ENCODE data around the gene WDR82.
A peak's percentile ranks its signal among the peaks of the same experiment; 100 is the strongest.

The WDR82 gene

GRCh38 chr3:52253314-52254304 lies 24.8 kb downstream of the WDR82 start:
- no peak for DNase-seq

DNA sequence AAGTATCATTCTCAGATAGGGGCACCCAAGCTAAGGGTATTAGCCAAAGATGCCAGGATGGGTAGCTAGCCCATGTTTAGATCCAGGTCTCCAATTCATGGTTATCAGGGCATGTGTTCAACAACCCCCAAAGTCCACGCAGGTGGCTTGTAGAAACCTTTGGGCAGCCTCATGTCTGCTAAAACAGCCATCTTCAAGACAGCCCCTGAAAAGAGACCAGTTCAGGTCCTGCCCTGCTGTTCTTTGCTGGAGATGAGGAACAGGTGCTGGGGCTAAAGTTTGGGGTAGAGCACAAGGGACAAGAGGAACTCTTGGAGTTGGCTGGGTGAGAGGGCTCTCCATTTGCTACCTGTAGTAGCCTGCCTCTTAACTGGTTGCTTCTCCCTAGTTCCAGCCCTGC lies 28.3 kb downstream of the WDR82 start:
- no peak for DNase-seq

- no peak for DNase-seq
These were observed 28.8 kb downstream of the WDR82 start for GRCh38 chr3:52249683-52250082.

DNA sequence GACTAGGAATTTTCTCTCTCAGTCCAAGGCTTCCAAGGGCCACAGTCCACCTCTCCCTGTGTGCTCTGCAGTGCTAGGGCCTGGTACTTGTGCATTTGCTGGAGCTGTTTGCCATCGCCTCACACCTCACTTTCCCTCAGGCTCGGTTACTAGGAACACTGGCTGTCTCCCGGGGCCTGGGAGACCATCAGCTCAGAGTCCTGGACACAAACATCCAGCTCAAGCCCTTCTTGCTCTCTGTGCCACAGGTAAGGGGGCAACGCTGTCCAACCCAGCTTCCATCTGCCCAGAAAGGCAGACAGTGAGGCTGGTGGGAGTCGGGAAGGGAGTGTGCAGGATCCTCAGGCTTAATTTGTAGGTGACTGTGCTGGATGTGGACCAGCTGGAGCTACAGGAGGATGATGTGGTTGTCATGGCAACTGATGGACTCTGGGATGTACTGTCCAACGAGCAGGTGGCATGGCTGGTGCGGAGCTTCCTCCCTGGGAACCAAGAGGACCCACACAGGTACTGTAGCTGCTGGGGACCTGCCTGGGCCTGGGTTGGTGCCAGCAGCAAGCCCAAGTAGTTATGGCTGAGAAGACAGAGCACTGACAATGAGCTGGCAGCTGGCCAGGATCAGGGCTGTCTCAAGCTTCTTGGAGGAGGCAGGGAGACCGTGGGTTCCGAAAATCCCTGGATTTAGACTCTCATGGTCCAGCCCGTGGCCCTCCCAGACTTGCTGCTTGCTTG lies 29.5 kb downstream of the WDR82 start:
- no peak for DNase-seq

DNA sequence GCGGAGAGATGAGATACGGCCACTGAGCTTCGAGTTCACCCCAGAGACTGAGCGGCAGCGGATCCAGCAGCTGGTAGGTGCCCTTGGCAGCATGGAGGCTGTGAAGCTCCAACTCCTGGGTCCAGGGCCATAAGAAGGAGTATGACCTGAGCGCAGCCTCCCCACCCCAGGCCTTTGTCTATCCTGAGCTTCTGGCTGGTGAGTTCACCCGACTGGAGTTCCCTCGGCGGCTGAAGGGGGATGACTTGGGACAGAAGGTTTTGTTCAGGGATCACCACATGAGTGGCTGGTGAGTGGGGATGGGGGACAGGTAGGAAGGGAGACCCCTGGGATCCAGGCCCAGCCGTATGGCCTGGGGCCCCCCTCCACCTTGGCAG lies 30.3 kb downstream of the WDR82 start:
- DNase-seq, result no peak

DNA sequence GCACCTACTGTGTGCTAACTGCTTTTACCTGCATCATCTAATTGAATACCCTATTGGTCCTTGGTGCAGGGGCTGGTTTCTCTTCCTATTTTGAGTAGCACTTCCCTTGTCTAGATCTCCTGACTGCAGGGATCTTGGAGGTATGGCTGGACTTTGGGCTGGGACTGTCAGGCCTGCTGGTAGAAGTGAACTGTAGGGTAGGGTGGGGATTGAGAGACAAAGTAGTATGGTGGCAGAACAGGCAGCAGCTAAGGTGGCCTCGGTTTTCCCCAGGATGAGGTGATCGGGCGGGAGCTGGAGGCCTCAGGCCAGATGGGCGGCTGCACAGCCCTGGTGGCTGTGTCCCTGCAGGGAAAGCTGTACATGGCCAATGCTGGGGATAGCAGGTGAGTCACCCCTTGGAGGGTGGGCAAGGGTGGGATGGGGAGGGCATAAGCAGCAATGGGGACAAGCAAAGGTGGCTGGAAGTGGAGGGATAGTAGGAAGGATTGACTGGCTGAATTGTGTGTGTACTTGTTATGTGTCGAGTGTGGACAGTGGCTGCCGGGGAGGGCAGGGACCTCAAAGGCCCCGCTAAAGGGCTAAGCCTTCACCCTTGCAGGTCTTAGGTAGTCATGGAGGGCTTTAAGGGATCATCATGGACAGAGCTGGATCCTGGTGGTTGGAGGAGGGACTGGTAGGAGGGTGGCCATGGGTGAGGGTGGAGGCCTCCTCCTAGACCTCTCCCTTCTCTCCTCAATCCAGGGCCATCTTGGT lies 30.9 kb downstream of the WDR82 start:
- no peak for DNase-seq

DNA sequence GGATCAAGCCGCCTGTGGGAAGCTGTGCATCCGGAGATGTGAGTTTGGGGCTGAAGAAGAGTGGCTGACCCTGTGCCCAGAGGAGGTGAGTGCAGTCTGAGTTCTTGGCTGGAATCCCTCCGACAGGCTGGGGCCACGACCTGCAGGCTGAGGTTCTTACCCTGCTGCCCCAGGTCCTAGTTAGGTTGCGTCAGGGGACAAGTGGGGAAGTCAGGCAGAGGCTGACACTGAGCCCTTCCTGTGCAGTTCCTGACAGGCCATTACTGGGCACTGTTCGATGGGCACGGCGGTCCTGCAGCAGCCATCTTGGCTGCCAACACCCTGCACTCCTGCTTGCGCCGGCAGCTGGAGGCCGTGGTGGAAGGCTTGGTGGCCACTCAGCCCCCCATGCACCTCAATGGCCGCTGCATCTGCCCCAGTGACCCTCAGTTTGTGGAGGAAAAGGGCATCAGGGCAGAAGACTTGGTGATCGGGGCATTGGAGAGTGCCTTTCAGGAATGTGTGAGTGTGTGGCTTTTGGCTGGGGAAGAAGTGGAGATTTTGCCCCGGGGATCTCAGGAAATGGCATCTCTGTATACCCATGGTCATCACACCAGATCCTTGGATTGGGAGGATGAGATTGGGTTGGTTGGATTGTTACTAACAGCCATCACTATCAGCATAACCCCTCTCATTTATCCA lies 31.6 kb downstream of the WDR82 start:
- DNase-seq, result no peak

DNA sequence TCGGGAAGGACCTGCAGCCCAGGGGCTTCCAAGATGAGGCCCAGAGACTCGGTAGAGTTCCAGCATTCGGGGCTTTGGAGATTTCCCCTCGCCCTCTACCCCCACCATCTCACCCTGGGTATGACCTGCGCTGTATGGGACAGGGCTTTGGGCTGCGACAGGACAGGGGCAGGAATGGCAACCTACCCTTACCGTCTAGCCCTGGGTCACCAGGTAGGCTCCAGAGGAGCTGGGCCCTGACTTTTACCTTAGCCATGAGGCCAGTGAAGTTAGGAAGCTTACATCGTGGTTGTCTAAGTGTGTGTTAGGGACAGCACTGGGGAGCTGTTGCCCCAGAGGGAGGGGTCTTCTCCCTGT lies 32.2 kb downstream of the WDR82 start:
- no peak for DNase-seq

DNA sequence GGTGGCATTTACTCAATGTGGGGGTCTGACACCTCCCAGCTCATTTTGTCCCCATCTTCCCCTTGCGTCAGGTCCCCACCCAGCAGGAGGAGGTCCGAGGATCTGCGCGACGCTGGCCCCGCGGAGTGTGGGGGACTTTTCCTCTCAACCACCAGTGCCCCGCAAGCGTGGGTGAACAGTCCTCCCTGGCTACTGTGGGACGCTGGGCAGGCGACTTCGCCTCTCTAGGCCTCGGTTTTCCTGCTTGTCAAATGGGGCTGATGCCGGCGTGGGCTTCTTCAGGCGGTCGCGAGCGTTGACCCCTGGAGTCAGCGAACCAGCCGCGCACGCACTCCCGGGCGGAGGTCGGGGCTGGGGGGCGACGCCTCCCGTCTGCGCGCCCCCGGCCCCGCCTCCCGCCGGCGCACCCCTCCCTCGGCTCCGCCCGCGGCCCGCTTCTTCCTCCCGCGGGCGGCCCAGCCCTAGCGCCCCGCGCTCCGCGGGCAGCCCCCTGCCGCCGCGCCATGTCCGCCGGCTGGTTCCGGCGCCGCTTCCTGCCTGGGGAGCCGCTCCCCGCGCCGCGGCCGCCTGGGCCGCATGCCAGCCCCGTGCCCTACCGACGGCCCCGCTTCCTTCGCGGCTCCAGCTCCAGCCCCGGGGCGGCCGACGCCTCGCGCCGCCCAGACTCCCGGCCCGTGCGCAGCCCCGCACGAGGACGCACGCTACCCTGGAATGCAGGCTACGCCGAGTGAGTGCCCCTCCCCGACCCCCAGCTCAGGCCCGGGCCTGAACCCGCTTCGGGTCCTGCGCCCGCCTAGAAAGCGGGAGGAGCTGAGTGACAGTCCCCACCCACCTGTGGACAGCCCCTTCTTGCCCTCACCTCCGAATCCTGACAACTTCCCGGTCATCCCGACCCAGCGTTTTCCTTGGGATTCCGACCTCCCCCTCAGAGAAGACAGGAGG lies 32.9 kb downstream of the WDR82 start, which contains the start of gene PPM1M:
Gene PPM1M (plus strand): TSS at position 438 of the 942 bp plus-strand sequence. CDS start 66 bp downstream, at position 504.
- DNase-seq, result no peak

DNA sequence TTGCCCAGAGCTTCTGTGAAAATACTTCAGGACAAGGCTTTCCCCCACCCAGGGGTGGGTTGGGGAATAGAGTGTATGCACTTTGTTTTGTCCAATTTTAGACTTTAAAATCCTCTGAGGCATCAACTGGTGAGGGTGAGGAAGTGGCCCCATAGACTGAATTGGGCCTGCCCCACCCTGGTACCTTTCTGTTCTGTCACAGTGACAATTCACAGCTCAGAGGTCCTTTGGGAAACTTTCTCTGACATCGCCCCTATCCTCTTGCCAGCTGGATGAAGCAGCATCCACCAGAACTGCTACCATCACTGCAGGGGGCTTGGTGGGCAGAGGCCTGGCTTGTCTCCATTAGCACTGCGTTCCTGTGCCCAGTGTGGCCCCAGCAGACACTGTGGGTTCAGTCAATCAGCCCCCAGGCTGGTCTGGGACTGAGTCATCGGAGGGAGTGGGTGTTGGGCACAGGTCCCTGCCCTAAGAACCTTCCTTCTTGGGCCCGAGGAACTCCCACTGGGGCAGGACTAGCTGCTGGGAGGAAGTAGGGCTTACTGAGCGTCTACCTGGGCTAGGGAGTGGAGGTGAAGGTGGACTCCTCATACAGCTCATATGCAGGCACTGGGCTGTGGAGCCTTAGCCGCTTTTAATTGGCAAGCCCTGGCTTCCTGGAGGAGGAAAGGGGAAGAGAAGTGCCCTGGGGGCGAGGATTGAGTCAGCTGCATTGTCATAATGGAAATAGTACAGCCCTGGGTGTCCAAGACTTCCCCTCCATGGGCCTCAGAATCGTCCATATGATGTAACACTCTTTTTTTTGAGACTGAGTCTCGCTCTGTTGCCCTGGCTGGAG lies 34.4 kb downstream of the WDR82 start:
- DNase-seq, result no peak

GRCh38 chr3:52242039-52242438 lies 36.4 kb downstream of the WDR82 start:
- DNase-seq, result no peak

DNA sequence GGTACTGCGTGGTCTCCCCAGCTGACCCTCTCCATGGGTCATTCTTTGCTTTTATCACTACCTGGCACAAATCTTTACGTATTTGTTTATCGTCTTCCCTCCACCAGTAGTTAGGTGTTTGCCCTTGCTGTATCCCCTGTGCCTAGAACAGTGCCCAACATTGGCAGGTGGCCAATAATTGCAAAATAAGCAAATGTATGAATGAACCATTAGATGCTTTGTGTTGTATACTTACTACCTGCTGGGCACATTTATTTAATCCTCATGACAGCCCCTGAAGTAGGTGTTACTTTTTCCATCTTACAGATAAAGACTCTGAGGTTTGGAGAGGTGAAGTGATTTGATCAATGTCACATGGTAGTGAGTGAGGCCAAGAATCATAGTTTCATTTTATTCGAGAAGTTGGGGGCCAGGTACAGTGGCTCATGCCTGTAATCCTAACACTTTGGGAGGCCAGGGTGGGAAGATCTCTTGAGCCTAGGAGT lies 37.5 kb downstream of the WDR82 start:
- DNase-seq, result no peak

DNA sequence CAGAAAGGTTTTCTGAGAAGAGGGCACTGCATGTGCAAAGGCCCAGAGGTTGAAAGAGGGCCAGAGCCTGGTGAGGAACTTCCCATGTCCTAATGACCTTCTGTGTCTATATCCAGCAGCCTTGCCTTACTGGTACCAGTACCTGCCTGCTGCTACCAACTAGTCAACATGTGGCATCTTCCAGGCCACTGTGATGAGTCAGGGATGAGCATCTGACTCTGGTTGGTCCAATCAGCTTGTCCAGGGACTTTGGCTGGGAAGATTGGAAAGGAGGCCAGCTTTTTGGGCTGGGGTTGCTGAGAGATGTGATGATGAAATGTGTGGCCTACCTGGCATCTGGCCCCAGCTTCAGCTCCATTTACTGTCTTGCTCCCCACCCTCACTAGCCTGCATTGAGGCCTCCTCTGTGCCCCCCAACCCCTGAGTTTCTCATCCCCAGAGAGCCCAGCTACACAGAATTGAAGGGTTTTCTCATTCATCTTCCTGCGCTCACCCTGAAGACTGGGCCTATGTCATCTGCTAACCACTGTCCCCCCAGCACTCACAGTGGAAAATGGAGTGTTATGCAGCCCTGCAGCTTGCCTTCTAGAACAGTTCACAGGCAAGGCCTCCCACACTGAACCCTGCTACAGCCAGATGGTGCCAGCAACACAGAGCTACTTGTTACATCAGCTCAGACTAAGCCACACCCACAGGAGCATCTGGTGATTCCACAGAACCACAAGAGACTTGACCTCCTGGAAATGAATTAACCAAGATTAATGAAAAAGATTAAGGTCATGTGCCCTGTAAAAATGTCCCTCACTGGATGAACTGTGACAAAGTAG lies 38.2 kb downstream of the WDR82 start:
- DNase-seq, result peak; percentile 72

GRCh38 chr3:52238761-52239701 lies 39.4 kb downstream of the WDR82 start, which contains the start of gene TWF2:
Gene TWF2 (minus strand): TSS chr3:52239158. CDS start chr3:52239016, 142 bp downstream.
- DNase-seq, result no peak

- DNase-seq, result no peak
These were observed 40.2 kb downstream of the WDR82 start for GRCh38 chr3:52238193-52238760.

DNA sequence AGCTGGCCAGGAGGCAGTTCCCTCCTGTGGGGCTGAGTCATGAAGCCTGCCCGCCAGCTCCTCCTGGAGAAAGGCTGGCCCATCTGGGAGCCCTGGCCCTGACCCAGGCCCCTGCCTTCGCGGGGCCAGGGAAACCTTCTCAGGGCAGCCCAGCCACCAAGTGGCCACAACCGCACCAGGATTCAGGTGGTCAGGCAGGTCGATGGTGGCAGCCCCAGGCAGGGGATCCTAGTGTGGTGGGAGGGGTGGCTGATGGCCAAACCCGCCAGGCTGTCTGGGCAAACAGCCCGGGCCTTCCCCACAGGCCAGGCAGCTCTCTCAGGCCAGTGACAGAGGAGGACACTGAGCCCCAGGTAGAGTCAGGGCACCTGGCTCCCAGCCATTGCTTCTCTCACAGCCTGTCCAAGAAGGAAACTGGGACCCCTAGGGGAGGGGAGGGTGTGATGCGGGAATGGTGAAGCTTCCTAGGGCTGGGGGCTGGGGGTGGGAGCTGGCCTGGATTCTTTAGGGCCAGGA lies 40.7 kb downstream of the WDR82 start:
- no peak for DNase-seq

- DNase-seq, result no peak
These were observed 41.3 kb downstream of the WDR82 start for GRCh38 chr3:52237006-52237656.
